HepG2 (cell line): Measurements from ENCODE around the gene CENPL. TPM values are rescaled to one million over a fixed set of nuclear protein-coding genes. Genes with fewer than 3 reads are reported as not detected.

Source experiments
- FOXK2 ChIP-seq: fragments of 450-650 bp; IDR thresholded peaks from 2 replicates; pipeline ENCODE4 v1.6.1; 2016
- HNF4G ChIP-seq, 2 experiments: sonication (generic) in 1 of 2; formaldehyde crosslinking in 1 of 2; IDR thresholded peaks; 2 replicates each; pipeline versions ENCODE4 v1.4.0 to v1.6.1; 2011 to 2020; ENCODE audit warnings: borderline replicate concordance in 2 of 2, low read depth in 2 of 2, mild to moderate bottlenecking in 2 of 2, low read length in 1 of 2, missing genetic modification reagents in 1 of 2, moderate library complexity in 1 of 2
- HOXA5 ChIP-seq: sonication (generic); formaldehyde crosslinking; IDR thresholded peaks from 2 replicates; pipeline ENCODE4 v1.4.0; 2020; ENCODE audit warnings: missing genetic modification reagents
- JUND ChIP-seq: sonication (generic); formaldehyde crosslinking; IDR thresholded peaks from 2 replicates; pipeline ENCODE4 v1.8.0; 2022; ENCODE audit warnings: mild to moderate bottlenecking, missing genetic modification reagents
- KDM1A ChIP-seq: IDR thresholded peaks from 2 replicates; pipeline ENCODE4 v1.6.1; 2016; ENCODE audit warnings: missing compliant biosample characterization
- MBNL3 ChIP-seq: fragments of 250-450 bp; sonication (Bioruptor Pico); conservative IDR thresholded peaks from 2 replicates; pipeline ENCODE4 v1.8.0; 2022; ENCODE audit warnings: mild to moderate bottlenecking, inconsistent platforms
- MIXL1 ChIP-seq: IDR thresholded peaks from 2 replicates; pipeline ENCODE4 v1.6.1; 2016
- MTA1 ChIP-seq: sonication (generic); formaldehyde crosslinking; IDR thresholded peaks from 2 replicates; pipeline ENCODE4 v1.4.0; 2020; ENCODE audit warnings: missing genetic modification reagents, mild to moderate bottlenecking, borderline replicate concordance
- NFE2L2 ChIP-seq: fragments of 150-350 bp; IDR thresholded peaks from 2 replicates; pipeline ENCODE4 v1.6.1; 2014; ENCODE audit warnings: low read length
- NFYC ChIP-seq: IDR thresholded peaks from 2 replicates; pipeline ENCODE4 v1.6.1; 2016; ENCODE audit warnings: missing genetic modification reagents, missing compliant biosample characterization
- SMYD3 ChIP-seq: sonication (generic); formaldehyde crosslinking; IDR thresholded peaks from 2 replicates; pipeline ENCODE4 v1.8.1; 2023; ENCODE audit warnings: mild to moderate bottlenecking, missing genetic modification reagents
- SP2 ChIP-seq: sonication (generic); formaldehyde crosslinking; IDR thresholded peaks from 2 replicates; pipeline ENCODE4 v1.5.1; 2020; ENCODE audit warnings: mild to moderate bottlenecking, missing genetic modification reagents
- SP4 ChIP-seq: sonication (generic); formaldehyde crosslinking; IDR thresholded peaks from 2 replicates; pipeline ENCODE4 v1.8.1; 2023; ENCODE audit warnings: mild to moderate bottlenecking, missing genetic modification reagents
- TCF7L2 ChIP-seq: IDR thresholded peaks from 2 replicates; pipeline ENCODE4 v1.6.1; 2011; ENCODE audit warnings: mild to moderate bottlenecking, low read depth, low read length, moderate library complexity
- ZFP62 ChIP-seq: sonication (generic); formaldehyde crosslinking; IDR thresholded peaks from 2 replicates; pipeline ENCODE4 v1.4.0; 2020; ENCODE audit warnings: missing genetic modification reagents
- ZFYVE20 ChIP-seq: sonication (generic); formaldehyde crosslinking; IDR thresholded peaks from 2 replicates; pipeline ENCODE4 v1.8.0; 2023; ENCODE audit warnings: low read depth, mild to moderate bottlenecking, moderate library complexity, missing genetic modification reagents, borderline replicate concordance
- ZNF232 ChIP-seq: sonication (generic); formaldehyde crosslinking; IDR thresholded peaks from 2 replicates; pipeline ENCODE4 v1.4.0; 2020; ENCODE audit warnings: missing genetic modification reagents, borderline replicate concordance
- ZNF460 ChIP-seq: sonication (generic); formaldehyde crosslinking; IDR thresholded peaks from 2 replicates; pipeline ENCODE4 v1.5.1; 2020; ENCODE audit warnings: missing genetic modification reagents, mild to moderate bottlenecking, borderline replicate concordance
- ZNF468 ChIP-seq: sonication (generic); formaldehyde crosslinking; IDR thresholded peaks from 2 replicates; pipeline ENCODE4 v1.8.0; 2022; ENCODE audit warnings: mild to moderate bottlenecking, moderate library complexity, missing genetic modification reagents
- ZSCAN20 ChIP-seq: sonication (generic); formaldehyde crosslinking; IDR thresholded peaks from 2 replicates; pipeline ENCODE4 v1.4.0; 2020; ENCODE audit warnings: missing genetic modification reagents, mild to moderate bottlenecking, borderline replicate concordance
- polyA plus RNA-seq, 8 experiments: library from polyadenylated mRNA; depleted of rRNA in 3 of 8; stranded (reverse) in 7 of 8; unstranded in 1 of 8; fragments of >200 nt; fragmentation: Illumina TruSeq in 4 of 8; extraction: Trizol in 4 of 8; gene quantifications; 2 replicates each; pipeline versions ENCODE4 v1.2.1 to v1.2.3, GENCODE V29; 2011 to 2016; ENCODE audit warnings: low read depth in 4 of 8, missing spikeins in 1 of 8, mixed read lengths in 1 of 8; ENCODE audit not compliant: insufficient read depth in 1 of 8
- total RNA-seq, 5 experiments: library from RNA; depleted of rRNA; stranded (reverse); fragments of >200 nt; fragmentation: Illumina TruSeq; extraction: Trizol; gene quantifications; 2 replicates each; pipeline ENCODE4 v1.2.3, GENCODE V29; 2016; ENCODE audit warnings: low read depth in 1 of 5
- TF ChIP-seq, protein P1 (sequence below): sonication (generic); formaldehyde crosslinking; IDR thresholded peaks from 2 replicates; pipeline ENCODE4 v1.4.0; 2020; ENCODE audit warnings: mild to moderate bottlenecking, missing genetic modification reagents
- TF ChIP-seq, protein P2 (sequence below): sonication (generic); formaldehyde crosslinking; IDR thresholded peaks from 2 replicates; pipeline ENCODE4 v1.8.1; 2023; ENCODE audit warnings: mild to moderate bottlenecking, missing genetic modification reagents
- TF ChIP-seq, protein P3 (sequence below): sonication (generic); formaldehyde crosslinking; IDR thresholded peaks from 2 replicates; pipeline ENCODE4 v1.5.0; 2020; ENCODE audit warnings: mild to moderate bottlenecking, missing genetic modification reagents
- TF ChIP-seq, protein P4 (sequence below): fragments of 450-650 bp; IDR thresholded peaks from 2 replicates; pipeline ENCODE4 v1.6.1; 2017; ENCODE audit warnings: mild to moderate bottlenecking

Gene CENPL
- total and polyA plus RNA-seq, 2 of the 13 experiments (the other 11 are each of a cell fraction or from before 2014, with no cell fraction given): 4.4 to 14.2 TPM

DNA sequence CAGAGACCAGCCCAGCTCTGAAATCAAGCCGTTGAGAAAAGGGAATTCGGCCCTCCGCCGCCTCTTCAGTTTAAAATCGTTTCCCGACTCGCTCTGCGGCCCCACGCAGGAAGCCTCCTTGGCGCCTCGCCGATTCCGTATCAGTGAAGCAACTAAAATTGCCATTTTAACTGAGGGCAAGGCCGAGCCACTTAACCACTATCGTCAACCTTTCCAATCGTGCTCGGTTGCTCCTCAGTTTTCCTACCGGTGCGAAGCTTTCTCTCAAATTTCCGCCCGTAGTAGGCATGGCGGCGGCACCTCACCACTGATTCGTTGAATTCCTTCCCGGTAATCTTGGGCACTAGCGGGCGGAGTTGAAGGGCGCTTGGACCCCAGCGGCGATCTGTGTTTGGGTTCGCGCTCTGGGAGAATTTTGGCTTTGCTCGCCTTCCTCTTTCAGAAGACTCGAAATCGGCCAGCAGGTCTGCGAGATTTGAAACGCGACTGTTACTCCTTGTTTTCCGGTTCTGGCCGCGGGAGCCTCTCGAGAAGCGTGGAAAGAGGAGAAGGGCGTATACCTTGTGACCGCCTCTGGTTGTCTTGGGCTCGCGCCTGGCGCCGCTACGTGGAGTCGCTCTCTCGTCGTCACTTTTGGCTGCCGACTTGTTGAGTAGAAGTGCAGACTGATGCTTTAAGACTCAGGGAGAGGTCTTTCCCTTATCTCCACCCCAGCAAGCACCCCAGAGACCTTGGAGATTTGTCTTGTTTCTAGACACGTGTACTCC is at the start of gene CENPL, which contains the start of gene DARS2 (continued):
- TF ChIP-seq HNF4G (IDR thresholded peaks at IDR 0.05; ENCODE audit: borderline replicate concordance, low read depth, low read length) (no peak), HNF4G (CRISPR knock-in tag; IDR thresholded peaks at IDR 0.05; ENCODE audit: borderline replicate concordance, low read depth) (no peak), ZNF232 (CRISPR knock-in tag) (no peak), ZFYVE20 (CRISPR knock-in tag) (no peak), KDM1A (CRISPR knock-in tag) (no peak), HOXA5 (CRISPR knock-in tag) (peak; percentile 37; the same call in 1 of the 2 replicates), MTA1 (CRISPR knock-in tag) (no peak), TCF7L2 (no peak), SP4 (CRISPR knock-in tag) (peak; percentile 64; the same call in 1 of the 2 replicates), NFYC (CRISPR knock-in tag) (peak; percentile 77), SP2 (CRISPR knock-in tag) (peak; percentile 13), SMYD3 (peak; percentile 78; the same call in 1 of the 2 replicates), JUND (CRISPR knock-in tag) (no peak), MIXL1 (peak; percentile 100), NFE2L2 (no peak), ZSCAN20 (CRISPR knock-in tag) (0 out of 2 replicates have a peak, but pooled peaks have one; percentile 36), FOXK2 (no peak), ZNF460 (CRISPR knock-in tag) (no peak), ZFP62 (CRISPR knock-in tag) (no peak), ZNF468 (CRISPR knock-in tag) (0 out of 2 replicates have a peak, but pooled peaks have one; percentile 60), MBNL3 (no peak)
- TF ChIP-seq, protein P1, sequence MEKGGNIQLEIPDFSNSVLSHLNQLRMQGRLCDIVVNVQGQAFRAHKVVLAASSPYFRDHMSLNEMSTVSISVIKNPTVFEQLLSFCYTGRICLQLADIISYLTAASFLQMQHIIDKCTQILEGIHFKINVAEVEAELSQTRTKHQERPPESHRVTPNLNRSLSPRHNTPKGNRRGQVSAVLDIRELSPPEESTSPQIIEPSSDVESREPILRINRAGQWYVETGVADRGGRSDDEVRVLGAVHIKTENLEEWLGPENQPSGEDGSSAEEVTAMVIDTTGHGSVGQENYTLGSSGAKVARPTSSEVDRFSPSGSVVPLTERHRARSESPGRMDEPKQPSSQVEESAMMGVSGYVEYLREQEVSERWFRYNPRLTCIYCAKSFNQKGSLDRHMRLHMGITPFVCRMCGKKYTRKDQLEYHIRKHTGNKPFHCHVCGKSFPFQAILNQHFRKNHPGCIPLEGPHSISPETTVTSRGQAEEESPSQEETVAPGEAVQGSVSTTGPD (CRISPR knock-in tag): no peak
- TF ChIP-seq, protein P2, sequence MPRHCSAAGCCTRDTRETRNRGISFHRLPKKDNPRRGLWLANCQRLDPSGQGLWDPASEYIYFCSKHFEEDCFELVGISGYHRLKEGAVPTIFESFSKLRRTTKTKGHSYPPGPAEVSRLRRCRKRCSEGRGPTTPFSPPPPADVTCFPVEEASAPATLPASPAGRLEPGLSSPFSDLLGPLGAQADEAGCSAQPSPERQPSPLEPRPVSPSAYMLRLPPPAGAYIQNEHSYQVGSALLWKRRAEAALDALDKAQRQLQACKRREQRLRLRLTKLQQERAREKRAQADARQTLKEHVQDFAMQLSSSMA (CRISPR knock-in tag): 0 out of 2 replicates have a peak, but pooled peaks have one; percentile 10
- TF ChIP-seq, protein P3, sequence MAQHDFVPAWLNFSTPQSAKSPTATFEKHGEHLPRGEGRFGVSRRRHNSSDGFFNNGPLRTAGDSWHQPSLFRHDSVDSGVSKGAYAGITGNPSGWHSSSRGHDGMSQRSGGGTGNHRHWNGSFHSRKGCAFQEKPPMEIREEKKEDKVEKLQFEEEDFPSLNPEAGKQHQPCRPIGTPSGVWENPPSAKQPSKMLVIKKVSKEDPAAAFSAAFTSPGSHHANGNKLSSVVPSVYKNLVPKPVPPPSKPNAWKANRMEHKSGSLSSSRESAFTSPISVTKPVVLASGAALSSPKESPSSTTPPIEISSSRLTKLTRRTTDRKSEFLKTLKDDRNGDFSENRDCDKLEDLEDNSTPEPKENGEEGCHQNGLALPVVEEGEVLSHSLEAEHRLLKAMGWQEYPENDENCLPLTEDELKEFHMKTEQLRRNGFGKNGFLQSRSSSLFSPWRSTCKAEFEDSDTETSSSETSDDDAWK (CRISPR knock-in tag): no peak
- TF ChIP-seq, protein P4, sequence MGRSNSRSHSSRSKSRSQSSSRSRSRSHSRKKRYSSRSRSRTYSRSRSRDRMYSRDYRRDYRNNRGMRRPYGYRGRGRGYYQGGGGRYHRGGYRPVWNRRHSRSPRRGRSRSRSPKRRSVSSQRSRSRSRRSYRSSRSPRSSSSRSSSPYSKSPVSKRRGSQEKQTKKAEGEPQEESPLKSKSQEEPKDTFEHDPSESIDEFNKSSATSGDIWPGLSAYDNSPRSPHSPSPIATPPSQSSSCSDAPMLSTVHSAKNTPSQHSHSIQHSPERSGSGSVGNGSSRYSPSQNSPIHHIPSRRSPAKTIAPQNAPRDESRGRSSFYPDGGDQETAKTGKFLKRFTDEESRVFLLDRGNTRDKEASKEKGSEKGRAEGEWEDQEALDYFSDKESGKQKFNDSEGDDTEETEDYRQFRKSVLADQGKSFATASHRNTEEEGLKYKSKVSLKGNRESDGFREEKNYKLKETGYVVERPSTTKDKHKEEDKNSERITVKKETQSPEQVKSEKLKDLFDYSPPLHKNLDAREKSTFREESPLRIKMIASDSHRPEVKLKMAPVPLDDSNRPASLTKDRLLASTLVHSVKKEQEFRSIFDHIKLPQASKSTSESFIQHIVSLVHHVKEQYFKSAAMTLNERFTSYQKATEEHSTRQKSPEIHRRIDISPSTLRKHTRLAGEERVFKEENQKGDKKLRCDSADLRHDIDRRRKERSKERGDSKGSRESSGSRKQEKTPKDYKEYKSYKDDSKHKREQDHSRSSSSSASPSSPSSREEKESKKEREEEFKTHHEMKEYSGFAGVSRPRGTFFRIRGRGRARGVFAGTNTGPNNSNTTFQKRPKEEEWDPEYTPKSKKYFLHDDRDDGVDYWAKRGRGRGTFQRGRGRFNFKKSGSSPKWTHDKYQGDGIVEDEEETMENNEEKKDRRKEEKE: no peak
